Subcutaneous abdominal adipose tissue (tissue), 5 donors: Measurements from ENCODE around the gene UBR3.

Experiments used
- H3K27ac ChIP-seq: one replicate; pipeline ENCODE4 v1.7.0; 2013; ENCODE audit warnings: low read depth, mild to moderate bottlenecking, inconsistent platforms, low read length, moderate library complexity
- H3K27me3 ChIP-seq, 5 donors: one replicate each; pipeline ENCODE4 v1.7.0; 2013; ENCODE audit warnings: low read length in 5 of 5, inconsistent platforms in 1 of 5; ENCODE audit not compliant: control insufficient read depth in 5 of 5, insufficient read depth in 4 of 5
- H3K36me3 ChIP-seq, 5 donors: one replicate each; pipeline ENCODE4 v1.7.0; 2013; ENCODE audit warnings: low read length in 5 of 5; ENCODE audit not compliant: control insufficient read depth in 5 of 5, insufficient read depth in 5 of 5
- H3K4me1 ChIP-seq, 5 donors: one replicate each; pipeline ENCODE4 v1.7.0; 2013; ENCODE audit warnings: low read length in 5 of 5, mild to moderate bottlenecking in 3 of 5, moderate library complexity in 1 of 5; ENCODE audit not compliant: control insufficient read depth in 5 of 5, insufficient read depth in 5 of 5
- H3K4me3 ChIP-seq, 5 donors: one replicate each; pipeline ENCODE4 v1.7.0; 2013; ENCODE audit warnings: low read length in 5 of 5, low read depth in 1 of 5
- H3K9ac ChIP-seq, 5 donors: one replicate each; pipeline ENCODE4 v1.7.0; 2013; ENCODE audit warnings: low read length in 5 of 5, mild to moderate bottlenecking in 4 of 5, moderate library complexity in 3 of 5
- H3K9me3 ChIP-seq, 5 donors: one replicate each; pipeline ENCODE4 v1.7.0; 2013; ENCODE audit warnings: low read length in 5 of 5; ENCODE audit not compliant: control insufficient read depth in 5 of 5
- donor health status: healthy.
- donor health status: healthy.
- donor health status: healthy.
- donor health status: healthy.
- donor health status: healthy.

Gene UBR3

GRCh38 chr2:170020777-170021176 lies 193.5 kb downstream of the UBR3 start:
- Histone ChIP-seq H3K9ac (no peak overlapping the region), H3K36me3 (peaks cover 0 to 8% (median 2%) of the 10 kb centered on the region in 5 donors), H3K27ac (no peak overlapping the region), H3K9me3 (no peaks in the 10 kb centered on the region), H3K4me3 (no peak overlapping the region), H3K27me3 (no peaks in the 10 kb centered on the region), H3K4me1 (peaks cover 2 to 26% (median 8%) of the 10 kb centered on the region in 5 donors)

GRCh38 chr2:170022692-170023091 lies 195.4 kb downstream of the UBR3 start:
- no peak overlapping the region for H3K9ac ChIP-seq
- H3K36me3 ChIP-seq = peaks cover 0 to 8% (median 2%) of the 10 kb centered on the region in 5 donors
- H3K4me3 ChIP-seq = no peak overlapping the region
- no peaks in the 10 kb centered on the region for H3K27me3 ChIP-seq
- no peaks in the 10 kb centered on the region for H3K9me3 ChIP-seq
- H3K4me1 ChIP-seq = peaks cover 2 to 22% (median 8%) of the 10 kb centered on the region in 5 donors
- no peak overlapping the region for H3K27ac ChIP-seq

GRCh38 chr2:170024721-170025120 lies 197.5 kb downstream of the UBR3 start:
- H3K9me3 ChIP-seq = peaks cover 0 to 3% (median 0%) of the 10 kb centered on the region in 5 donors
- H3K27me3 ChIP-seq = no peaks in the 10 kb centered on the region
- peaks cover 0 to 5% (median 0%) of the 10 kb centered on the region in 5 donors for H3K4me1 ChIP-seq
- peaks cover 2 to 15% (median 12%) of the 10 kb centered on the region in 5 donors for H3K36me3 ChIP-seq
- H3K9ac ChIP-seq = no peak overlapping the region
- no peak overlapping the region for H3K27ac ChIP-seq
- H3K4me3 ChIP-seq = no peak overlapping the region

GRCh38 chr2:170025223-170025622 lies 198.0 kb downstream of the UBR3 start:
- H3K4me1 ChIP-seq = peaks cover 0 to 5% (median 0%) of the 10 kb centered on the region in 5 donors
- H3K36me3 ChIP-seq = peaks cover 2 to 17% (median 15%) of the 10 kb centered on the region in 5 donors
- H3K4me3 ChIP-seq = no peak overlapping the region
- no peak overlapping the region for H3K27ac ChIP-seq
- H3K9ac ChIP-seq = no peak overlapping the region
- H3K9me3 ChIP-seq = peaks cover 0 to 3% (median 0%) of the 10 kb centered on the region in 5 donors
- H3K27me3 ChIP-seq = no peaks in the 10 kb centered on the region

- H3K9me3 ChIP-seq = peaks cover 0 to 8% (median 0%) of the 10 kb centered on the region in 5 donors
- H3K9ac ChIP-seq = no peak overlapping the region
- peaks cover 0 to 5% (median 0%) of the 10 kb centered on the region in 5 donors for H3K4me1 ChIP-seq
- no peak overlapping the region for H3K4me3 ChIP-seq
- H3K27ac ChIP-seq = no peak overlapping the region
- peaks cover 2 to 21% (median 16%) of the 10 kb centered on the region in 5 donors for H3K36me3 ChIP-seq
- H3K27me3 ChIP-seq = no peaks in the 10 kb centered on the region
These were observed 199.1 kb downstream of the UBR3 start for GRCh38 chr2:170026361-170026760.

GRCh38 chr2:170029551-170029950 lies 202.3 kb downstream of the UBR3 start:
- no peak overlapping the region for H3K9ac ChIP-seq
- H3K4me3 ChIP-seq = no peak overlapping the region
- H3K4me1 ChIP-seq = no peaks in the 10 kb centered on the region
- no peak overlapping the region for H3K27ac ChIP-seq
- no peaks in the 10 kb centered on the region for H3K27me3 ChIP-seq
- H3K9me3 ChIP-seq = peaks cover 0 to 8% (median 0%) of the 10 kb centered on the region in 5 donors
- peaks cover 0 to 41% (median 20%) of the 10 kb centered on the region in 5 donors for H3K36me3 ChIP-seq

GRCh38 chr2:170030040-170030439 lies 202.8 kb downstream of the UBR3 start:
- no peaks in the 10 kb centered on the region for H3K27me3 ChIP-seq
- H3K9ac ChIP-seq = no peak overlapping the region
- no peak overlapping the region for H3K4me3 ChIP-seq
- peaks cover 0 to 43% (median 20%) of the 10 kb centered on the region in 5 donors for H3K36me3 ChIP-seq
- H3K9me3 ChIP-seq = peaks cover 0 to 8% (median 0%) of the 10 kb centered on the region in 5 donors
- no peaks in the 10 kb centered on the region for H3K4me1 ChIP-seq
- no peak overlapping the region for H3K27ac ChIP-seq

GRCh38 chr2:170031288-170031687 lies 204.0 kb downstream of the UBR3 start:
- no peak overlapping the region for H3K27ac ChIP-seq
- peaks cover 0 to 8% (median 0%) of the 10 kb centered on the region in 5 donors for H3K9me3 ChIP-seq
- H3K36me3 ChIP-seq = peaks cover 0 to 43% (median 17%) of the 10 kb centered on the region in 5 donors
- H3K4me3 ChIP-seq = no peak overlapping the region
- no peak overlapping the region for H3K9ac ChIP-seq
- H3K27me3 ChIP-seq = no peaks in the 10 kb centered on the region
- H3K4me1 ChIP-seq = no peaks in the 10 kb centered on the region

- H3K9me3 ChIP-seq = peaks cover 0 to 6% (median 0%) of the 10 kb centered on the region in 5 donors
- no peaks in the 10 kb centered on the region for H3K27me3 ChIP-seq
- H3K27ac ChIP-seq = no peak overlapping the region
- no peak overlapping the region for H3K4me3 ChIP-seq
- H3K9ac ChIP-seq = no peak overlapping the region
- H3K4me1 ChIP-seq = no peaks in the 10 kb centered on the region
- peaks cover 0 to 33% (median 12%) of the 10 kb centered on the region in 5 donors for H3K36me3 ChIP-seq
These were observed 207.3 kb downstream of the UBR3 start for GRCh38 chr2:170034596-170034995.

- Histone ChIP-seq H3K4me1 (no peaks in the 10 kb centered on the region), H3K9ac (no peak overlapping the region), H3K4me3 (no peak overlapping the region), H3K36me3 (peaks cover 5 to 20% (median 14%) of the 10 kb centered on the region in 5 donors), H3K9me3 (no peaks in the 10 kb centered on the region), H3K27me3 (no peaks in the 10 kb centered on the region), H3K27ac (no peak overlapping the region)
These were observed 211.5 kb downstream of the UBR3 start for GRCh38 chr2:170038734-170039133.
